NT2/D1 (cell line): ENCODE data around the gene ANTXR1.

ENCODE experiments used
- SUZ12 ChIP-seq: IDR thresholded peaks from 2 replicates; pipeline ENCODE4 v1.6.1; 2011; ENCODE audit not compliant: insufficient read length, insufficient read depth; ENCODE audit errors: extremely low read depth
- YY1 ChIP-seq: IDR thresholded peaks from 2 replicates; pipeline ENCODE4 v1.6.1; 2011; ENCODE audit not compliant: insufficient read length, insufficient read depth

DNA sequence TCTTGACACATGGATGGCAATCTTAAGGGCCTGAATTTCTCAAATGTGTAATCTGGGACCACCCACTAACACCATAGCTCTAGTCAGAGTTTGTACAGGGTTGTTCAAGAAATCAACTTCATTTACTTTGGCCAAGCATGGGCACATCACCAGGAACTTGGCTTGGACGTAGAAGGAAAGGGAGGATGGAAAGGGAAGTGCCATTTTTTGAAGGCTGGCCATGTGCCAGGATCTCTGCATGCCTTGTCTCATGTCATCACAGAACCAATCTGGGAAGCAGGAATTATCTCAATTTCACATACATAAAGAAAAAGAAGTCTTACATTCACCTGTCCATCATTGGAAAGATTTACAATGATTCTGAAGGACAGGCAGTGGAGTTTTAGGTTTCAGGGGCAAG lies 128.1 kb downstream of the ANTXR1 start:
- TF ChIP-seq YY1 (no peak), SUZ12 (no peak)
